ENCODE results near the gene VPS37C.

- no peak for TF ChIP-seq POLR2AphosphoS5 (IDR thresholded peaks at IDR 0.05; ENCODE audit: low read depth, low read length)
- TF ChIP-seq CTCF (IDR thresholded peaks at IDR 0.05), result no peak
- no peak for TF ChIP-seq REST (IDR thresholded peaks at IDR 0.05; ENCODE audit: insufficient read depth in 1 of 2, low read depth in 2 of 2, low read length in 1 of 2)
Observed at GRCh38 chr11:61098778-61099177, 62.4 kb downstream of the VPS37C start.
